Prostate gland (tissue), 2 donors: ENCODE measurements around the gene ZNF469.

ENCODE experiments used
- POLR2A ChIP-seq: fragments of 450-650 bp; IDR thresholded peaks from one replicate; pipeline ENCODE4 v1.6.1; 2016; ENCODE audit warnings: antibody characterized with exemption, mild to moderate bottlenecking
- TF ChIP-seq, protein P1 (sequence below), 4 experiments: fragments of 200-600 bp in 2 of 4; fragments of 450-650 bp in 2 of 4; sonication (generic) in 2 of 4; IDR thresholded peaks; 1 replicate in 3 of 4; 2 replicates in 1 of 4; pipeline ENCODE4 v1.5.1; 2016 to 2019; ENCODE audit warnings: antibody characterized with exemption in 4 of 4, mild to moderate bottlenecking in 2 of 4, moderate library complexity in 2 of 4

DNA sequence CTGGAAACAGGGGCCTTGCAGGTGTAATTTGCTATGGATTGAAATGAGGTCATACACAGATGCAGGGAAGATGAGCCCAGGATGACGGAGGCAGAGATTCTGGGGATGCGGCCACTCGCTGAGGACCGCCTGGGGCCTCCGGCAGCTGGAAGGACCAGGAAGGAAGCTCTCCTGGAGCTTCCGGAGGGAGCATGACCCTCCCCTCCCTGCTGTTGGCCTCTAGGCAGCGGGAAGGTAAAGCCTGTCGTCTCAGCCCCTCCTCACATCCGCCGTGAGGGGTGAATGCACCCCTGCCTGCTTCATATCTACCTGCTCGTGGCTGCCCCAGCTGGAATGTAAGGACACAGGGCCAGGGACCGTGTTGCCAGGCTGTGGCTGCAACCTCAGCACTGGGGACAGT is 29.1 kb upstream of the ZNF469 start:
- TF ChIP-seq POLR2A: no peak
- TF ChIP-seq, protein P1, sequence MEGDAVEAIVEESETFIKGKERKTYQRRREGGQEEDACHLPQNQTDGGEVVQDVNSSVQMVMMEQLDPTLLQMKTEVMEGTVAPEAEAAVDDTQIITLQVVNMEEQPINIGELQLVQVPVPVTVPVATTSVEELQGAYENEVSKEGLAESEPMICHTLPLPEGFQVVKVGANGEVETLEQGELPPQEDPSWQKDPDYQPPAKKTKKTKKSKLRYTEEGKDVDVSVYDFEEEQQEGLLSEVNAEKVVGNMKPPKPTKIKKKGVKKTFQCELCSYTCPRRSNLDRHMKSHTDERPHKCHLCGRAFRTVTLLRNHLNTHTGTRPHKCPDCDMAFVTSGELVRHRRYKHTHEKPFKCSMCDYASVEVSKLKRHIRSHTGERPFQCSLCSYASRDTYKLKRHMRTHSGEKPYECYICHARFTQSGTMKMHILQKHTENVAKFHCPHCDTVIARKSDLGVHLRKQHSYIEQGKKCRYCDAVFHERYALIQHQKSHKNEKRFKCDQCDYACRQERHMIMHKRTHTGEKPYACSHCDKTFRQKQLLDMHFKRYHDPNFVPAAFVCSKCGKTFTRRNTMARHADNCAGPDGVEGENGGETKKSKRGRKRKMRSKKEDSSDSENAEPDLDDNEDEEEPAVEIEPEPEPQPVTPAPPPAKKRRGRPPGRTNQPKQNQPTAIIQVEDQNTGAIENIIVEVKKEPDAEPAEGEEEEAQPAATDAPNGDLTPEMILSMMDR (IDR thresholded peaks at IDR 0.05): no peak
